ENCODE data around the gene BANF2.
"Not testable (repeated sequence)": the region's sequence is repeated elsewhere in the genome, so short reads cannot be mapped to it uniquely, and the experiment has no call there.

BANF2 gene

GRCh38 chr20:17654649-17655285 is 45.0 kb upstream of the BANF2 start:
- in situ Hi-C loops (cut with HindIII; ENCODE audit: low sequenced_read_pairs): no loop called here
- TF ChIP-seq, protein P1, sequence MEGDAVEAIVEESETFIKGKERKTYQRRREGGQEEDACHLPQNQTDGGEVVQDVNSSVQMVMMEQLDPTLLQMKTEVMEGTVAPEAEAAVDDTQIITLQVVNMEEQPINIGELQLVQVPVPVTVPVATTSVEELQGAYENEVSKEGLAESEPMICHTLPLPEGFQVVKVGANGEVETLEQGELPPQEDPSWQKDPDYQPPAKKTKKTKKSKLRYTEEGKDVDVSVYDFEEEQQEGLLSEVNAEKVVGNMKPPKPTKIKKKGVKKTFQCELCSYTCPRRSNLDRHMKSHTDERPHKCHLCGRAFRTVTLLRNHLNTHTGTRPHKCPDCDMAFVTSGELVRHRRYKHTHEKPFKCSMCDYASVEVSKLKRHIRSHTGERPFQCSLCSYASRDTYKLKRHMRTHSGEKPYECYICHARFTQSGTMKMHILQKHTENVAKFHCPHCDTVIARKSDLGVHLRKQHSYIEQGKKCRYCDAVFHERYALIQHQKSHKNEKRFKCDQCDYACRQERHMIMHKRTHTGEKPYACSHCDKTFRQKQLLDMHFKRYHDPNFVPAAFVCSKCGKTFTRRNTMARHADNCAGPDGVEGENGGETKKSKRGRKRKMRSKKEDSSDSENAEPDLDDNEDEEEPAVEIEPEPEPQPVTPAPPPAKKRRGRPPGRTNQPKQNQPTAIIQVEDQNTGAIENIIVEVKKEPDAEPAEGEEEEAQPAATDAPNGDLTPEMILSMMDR (IDR thresholded peaks at IDR 0.05; ENCODE audit: low read depth, low read length): peak; percentile 75
- no peak overlapping the region for H3K4me3 ChIP-seq (ENCODE audit: low read depth, low read length)
- peak; percentile 47 for DNase-seq (ENCODE audit: low read depth, low spot score)

DNA sequence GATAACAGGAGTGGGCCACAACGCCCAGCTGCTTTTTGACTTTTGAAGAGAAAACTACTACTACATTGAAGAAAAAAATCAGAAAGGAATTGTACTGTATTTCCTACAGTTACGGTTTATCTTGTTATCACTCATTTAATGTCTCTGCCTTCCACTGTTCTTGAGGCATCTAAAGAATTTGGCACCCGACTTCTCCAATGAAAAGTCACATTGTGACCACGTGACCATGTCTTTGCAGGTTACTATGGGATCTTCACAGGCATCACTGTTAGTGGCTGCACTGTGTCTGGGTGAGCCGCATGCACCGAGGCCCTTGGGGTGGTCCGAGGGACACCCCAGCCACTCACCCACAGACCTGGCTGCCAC is 44.5 kb upstream of the BANF2 start:
- no peak for DNase-seq (ENCODE audit: low read depth, low spot score)
- TF ChIP-seq, protein P1 (IDR thresholded peaks at IDR 0.05; ENCODE audit: low read depth, low read length): no peak
- in situ Hi-C loops (cut with HindIII; ENCODE audit: low sequenced_read_pairs): no loop called here
- no peak overlapping the region for H3K4me3 ChIP-seq (ENCODE audit: low read depth, low read length)

- DNase-seq (ENCODE audit: low read depth, low spot score): peak; percentile 37
- no peak overlapping the region for H3K4me3 ChIP-seq (ENCODE audit: low read depth, low read length)
- TF ChIP-seq, protein P1 (IDR thresholded peaks at IDR 0.05; ENCODE audit: low read depth, low read length): no peak
- in situ Hi-C loops (cut with HindIII; ENCODE audit: low sequenced_read_pairs): no loop called here
These were observed 43.8 kb upstream of the BANF2 start for GRCh38 chr20:17655865-17656479.

GRCh38 chr20:17657079-17657825 is 42.5 kb upstream of the BANF2 start:
- in situ Hi-C loops (cut with HindIII; ENCODE audit: low sequenced_read_pairs): no loop called here
- no peak overlapping the region for H3K4me3 ChIP-seq (ENCODE audit: low read depth, low read length)
- no peak for DNase-seq (ENCODE audit: low read depth, low spot score)
- TF ChIP-seq, protein P1 (IDR thresholded peaks at IDR 0.05; ENCODE audit: low read depth, low read length): no peak

DNA sequence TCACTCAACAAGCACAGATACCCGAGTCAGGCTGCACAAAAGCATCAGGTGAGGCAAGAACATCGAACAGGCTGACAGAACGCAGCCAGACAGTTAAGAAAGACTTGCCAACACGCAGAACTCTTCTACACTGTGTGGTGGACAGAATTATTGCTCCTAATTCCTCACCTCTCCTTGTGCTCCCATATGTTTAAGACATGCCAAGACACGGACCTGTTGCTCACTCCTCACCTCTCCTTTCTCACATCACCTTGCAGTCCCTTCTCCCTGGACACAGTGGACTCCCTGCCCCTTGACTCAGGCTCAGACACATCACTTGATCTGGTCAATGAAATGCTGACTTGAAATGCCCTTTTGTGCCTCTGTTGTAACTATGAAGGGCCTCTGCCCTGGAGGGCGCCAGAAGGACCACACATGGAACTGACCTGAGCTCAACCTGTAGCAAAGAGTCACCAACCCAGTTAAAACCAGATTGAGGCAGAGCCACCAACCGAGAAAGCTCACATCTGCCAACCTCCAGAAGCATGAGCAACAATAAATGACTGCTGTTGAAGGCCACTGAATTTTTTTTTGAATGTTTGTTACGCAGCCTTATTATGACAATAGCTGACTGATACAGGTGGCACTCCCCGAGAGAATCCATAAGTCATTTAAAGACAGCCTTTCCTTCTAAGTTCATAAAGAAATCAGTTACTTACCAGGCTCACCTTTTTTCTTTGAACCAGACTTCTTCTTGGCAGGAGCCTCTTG is 41.7 kb upstream of the BANF2 start:
- TF ChIP-seq, protein P1 (IDR thresholded peaks at IDR 0.05; ENCODE audit: low read depth, low read length): no peak
- no peak overlapping the region for H3K4me3 ChIP-seq (ENCODE audit: low read depth, low read length)
- DNase-seq (ENCODE audit: low read depth, low spot score): no peak
- in situ Hi-C loops (cut with HindIII; ENCODE audit: low sequenced_read_pairs): no loop called here

DNA sequence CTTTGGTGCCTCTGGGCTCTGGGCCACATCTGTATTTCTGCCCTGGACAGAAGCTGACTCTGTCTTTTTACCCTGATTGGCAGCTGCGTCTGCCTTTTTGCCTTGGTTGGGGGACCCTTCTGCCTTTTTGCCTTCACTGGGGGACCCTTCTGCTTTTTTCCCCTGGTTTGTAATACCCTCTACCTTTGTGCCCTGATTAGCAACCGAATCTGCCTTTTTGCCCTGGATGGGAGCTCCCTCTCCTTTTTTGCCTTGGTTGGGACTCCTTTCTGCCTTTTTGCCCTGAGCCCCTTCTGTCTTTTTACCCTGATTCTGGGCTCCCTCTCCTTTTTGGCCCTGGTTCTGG is 41.1 kb upstream of the BANF2 start:
- DNase-seq (ENCODE audit: low read depth, low spot score): no peak
- in situ Hi-C loops (cut with HindIII; ENCODE audit: low sequenced_read_pairs): no loop called here
- TF ChIP-seq, protein P1 (IDR thresholded peaks at IDR 0.05; ENCODE audit: low read depth, low read length): no peak
- no peak overlapping the region for H3K4me3 ChIP-seq (ENCODE audit: low read depth, low read length)

DNA sequence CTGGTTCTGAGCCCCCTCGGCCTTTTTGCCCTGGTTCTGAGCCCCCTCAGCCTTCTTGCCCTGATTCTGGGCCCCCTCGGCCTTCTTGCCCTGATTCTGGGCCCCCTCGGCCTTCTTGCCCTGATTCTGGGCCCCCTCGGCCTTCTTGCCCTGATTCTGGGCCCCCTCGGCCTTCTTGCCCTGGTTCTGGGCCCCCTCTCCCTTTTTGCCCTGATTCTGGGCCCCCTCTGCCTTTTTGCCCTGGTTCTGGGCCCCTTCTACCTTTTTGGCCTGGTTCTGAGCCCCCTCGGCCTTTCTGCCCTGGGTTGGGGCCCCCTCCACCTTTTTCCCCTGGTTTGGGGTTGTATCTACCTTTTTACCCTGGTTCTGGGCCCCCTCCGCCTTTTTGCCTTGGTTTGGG is 40.4 kb upstream of the BANF2 start:
- DNase-seq (ENCODE audit: low read depth, low spot score); H3K4me3 ChIP-seq (ENCODE audit: low read depth, low read length); in situ Hi-C loops (cut with HindIII; ENCODE audit: low sequenced_read_pairs): not testable (repeated sequence)
